Vagina (tissue), 2 donors: Measurements from ENCODE around the gene AUH.

ENCODE experiments used
- POLR2A ChIP-seq, 2 donors: fragments of 450-650 bp; IDR thresholded peaks; one replicate each; pipeline ENCODE4 v1.6.1; 2017; ENCODE audit warnings: antibody characterized with exemption in 2 of 2, mild to moderate bottlenecking in 2 of 2, moderate library complexity in 2 of 2
- TF ChIP-seq, protein P1 (sequence below), 3 experiments: fragments of 450-650 bp in 2 of 3; fragments of 200-600 bp in 1 of 3; sonication (generic) in 1 of 3; IDR thresholded peaks; one replicate each; pipeline ENCODE4 v1.5.1; 2017 to 2019; ENCODE audit warnings: antibody characterized with exemption in 3 of 3, mild to moderate bottlenecking in 2 of 3, moderate library complexity in 2 of 3

DNA sequence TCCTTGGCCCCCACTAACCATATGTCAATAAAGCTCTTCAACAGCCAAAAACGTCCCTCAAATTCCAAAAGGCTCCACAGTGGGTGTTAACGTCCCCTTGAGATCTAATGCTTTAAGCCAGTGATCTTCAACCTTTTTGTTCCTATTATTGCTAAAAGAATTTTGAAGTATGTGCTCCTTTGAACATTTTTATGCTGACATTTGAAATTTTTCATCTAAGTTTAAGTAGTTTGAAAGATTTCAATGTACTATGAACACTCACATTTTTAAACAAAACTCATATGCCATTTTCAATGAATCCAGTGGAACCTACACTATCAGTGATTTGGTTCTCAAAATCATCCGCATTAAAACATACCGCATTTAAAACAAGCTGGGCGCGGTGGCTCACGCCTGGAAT lies 29.9 kb downstream of the AUH start:
- TF ChIP-seq, protein P1, sequence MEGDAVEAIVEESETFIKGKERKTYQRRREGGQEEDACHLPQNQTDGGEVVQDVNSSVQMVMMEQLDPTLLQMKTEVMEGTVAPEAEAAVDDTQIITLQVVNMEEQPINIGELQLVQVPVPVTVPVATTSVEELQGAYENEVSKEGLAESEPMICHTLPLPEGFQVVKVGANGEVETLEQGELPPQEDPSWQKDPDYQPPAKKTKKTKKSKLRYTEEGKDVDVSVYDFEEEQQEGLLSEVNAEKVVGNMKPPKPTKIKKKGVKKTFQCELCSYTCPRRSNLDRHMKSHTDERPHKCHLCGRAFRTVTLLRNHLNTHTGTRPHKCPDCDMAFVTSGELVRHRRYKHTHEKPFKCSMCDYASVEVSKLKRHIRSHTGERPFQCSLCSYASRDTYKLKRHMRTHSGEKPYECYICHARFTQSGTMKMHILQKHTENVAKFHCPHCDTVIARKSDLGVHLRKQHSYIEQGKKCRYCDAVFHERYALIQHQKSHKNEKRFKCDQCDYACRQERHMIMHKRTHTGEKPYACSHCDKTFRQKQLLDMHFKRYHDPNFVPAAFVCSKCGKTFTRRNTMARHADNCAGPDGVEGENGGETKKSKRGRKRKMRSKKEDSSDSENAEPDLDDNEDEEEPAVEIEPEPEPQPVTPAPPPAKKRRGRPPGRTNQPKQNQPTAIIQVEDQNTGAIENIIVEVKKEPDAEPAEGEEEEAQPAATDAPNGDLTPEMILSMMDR (IDR thresholded peaks at IDR 0.05), result no peak
- no peak for TF ChIP-seq POLR2A (IDR thresholded peaks at IDR 0.05)
